ENCODE measurements around the gene LAMTOR5.

The LAMTOR5 gene

DNA sequence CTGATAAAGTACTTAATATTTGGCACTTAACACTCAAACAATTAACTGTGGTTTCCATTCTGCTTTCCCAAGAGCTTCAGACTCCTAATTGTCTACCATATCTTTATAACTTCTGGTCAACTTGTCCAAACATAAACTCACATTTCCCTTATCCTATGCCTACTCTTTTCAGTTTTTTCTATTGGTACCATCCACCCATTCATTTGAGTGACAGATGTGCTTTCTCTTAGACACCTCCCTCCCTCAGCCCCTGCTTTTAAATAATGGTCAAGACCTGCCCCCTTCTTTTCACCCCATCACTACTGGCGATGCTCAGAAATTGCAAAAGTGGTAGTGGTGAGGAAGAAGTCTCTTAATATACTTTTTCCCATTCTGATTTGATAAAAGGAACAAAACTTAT is 22.1 kb downstream of the LAMTOR5 start:
- DNase-seq: no peak

DNA sequence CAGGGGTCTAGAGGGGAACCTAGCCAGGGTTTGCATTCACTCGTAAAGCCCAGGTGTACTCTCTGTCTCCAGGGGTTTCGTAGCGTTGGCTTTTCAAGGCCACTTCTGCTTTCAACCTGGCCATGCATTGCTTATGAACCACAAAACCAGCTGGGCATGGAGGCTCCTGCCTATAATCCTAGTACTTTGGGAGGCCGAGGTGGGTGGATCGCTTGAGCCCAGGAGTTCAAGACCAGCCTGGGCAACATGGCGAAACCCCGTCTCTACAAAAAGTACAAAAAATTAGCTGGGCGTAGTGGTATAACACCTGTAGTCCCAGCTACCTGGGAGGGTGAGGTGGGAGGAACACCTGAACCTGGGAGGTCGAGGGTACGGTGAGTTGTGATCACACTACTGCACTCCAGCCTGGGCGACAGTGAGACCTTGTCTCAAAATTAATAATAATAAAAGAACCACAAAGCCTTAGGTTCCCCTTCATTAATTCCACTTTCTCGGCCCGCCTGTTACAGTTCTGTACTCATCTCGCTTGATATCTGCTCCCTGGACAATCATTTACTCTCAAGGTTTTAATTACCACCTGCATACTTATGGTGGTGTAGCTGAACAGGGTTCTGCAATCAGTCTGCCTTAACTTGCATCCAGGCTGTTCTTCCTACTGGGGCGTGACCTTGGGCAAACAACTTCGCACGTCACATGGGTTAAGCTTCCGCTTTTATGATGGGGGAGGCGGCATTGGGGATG is 22.7 kb downstream of the LAMTOR5 start:
- DNase-seq: no peak

DNA sequence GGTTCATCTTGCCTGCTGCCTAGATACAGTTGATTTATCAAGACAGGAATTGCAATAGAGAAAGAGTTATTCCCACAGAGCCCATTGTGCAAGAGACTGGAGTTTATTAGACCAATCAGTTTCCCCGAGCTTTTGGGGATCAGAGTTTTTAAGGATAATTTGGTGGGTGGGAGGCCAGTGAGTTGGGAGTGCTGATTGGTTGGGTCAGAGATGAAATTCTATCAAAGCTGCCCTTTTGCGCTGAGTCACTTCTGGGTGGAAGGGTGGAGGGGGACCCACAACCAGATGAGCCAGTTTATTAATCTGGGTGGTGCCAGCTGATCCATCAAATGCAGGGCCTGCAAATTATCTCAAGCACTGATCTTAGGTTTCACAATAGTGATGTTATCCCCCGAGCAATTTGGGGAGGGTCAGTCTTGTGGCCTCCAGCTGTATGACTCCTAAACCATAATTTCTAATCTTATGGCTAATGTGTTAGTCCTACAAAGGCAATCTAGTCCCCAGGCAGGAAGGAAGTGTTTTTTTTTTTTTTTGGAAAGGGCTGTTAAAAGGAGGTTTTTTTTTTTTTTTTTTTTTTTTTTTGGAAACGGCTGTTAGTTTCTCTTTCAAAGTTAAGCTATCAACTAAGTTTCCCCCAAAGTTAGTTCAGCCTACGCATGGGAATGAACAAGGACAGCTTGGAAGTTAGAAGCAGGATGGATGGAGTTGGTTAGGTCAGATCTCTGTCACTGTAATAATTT is 24.1 kb downstream of the LAMTOR5 start:
- no peak for DNase-seq

DNA sequence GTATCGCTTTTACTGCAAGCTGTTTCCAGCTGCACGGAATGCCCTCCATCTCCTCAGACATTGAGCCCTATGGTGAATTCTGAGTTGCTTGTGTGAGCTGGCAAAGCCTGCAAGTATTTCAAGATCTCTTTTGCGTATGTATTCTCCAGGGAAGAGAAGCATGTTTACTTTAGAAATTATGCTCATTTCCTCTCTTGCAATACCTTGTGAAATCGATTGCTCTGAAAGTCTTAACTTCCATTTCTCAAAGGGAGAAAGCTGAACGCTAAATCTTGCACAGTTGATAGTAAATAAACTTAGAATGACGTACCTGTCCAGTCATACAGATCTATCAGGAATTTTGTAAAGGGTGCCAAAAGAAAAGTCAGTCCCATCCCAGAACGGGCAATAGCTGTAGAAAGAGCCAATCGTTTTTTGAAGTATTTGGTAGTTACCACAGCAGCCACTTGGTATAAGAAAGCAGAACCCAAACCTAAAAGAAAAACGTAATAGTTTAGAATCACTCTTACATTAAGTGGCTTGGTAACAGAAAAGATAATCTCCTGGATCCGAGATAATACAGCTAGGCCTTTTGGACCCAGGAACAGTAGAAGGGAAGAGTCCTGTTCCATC is 26.7 kb downstream of the LAMTOR5 start:
- no peak for DNase-seq

DNA sequence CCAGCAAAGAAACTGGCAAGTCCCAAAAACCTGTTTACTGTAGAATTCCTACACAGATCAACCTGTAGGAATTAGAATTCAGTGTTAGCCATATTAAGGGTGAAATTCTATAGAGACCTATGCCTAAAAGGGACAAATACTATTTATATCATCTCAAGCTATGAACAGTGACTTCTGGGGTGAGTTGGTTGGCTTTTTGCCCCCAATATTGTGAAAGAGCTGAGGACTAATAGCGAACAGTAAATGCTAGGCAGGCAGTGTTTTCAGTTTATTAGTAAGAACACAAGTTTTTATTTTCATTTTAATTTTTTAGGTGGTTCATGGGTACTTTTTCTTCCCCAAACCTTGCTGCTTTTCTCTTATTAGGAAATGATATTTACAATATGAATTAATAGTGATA is 32.0 kb downstream of the LAMTOR5 start:
- no peak for DNase-seq

DNA sequence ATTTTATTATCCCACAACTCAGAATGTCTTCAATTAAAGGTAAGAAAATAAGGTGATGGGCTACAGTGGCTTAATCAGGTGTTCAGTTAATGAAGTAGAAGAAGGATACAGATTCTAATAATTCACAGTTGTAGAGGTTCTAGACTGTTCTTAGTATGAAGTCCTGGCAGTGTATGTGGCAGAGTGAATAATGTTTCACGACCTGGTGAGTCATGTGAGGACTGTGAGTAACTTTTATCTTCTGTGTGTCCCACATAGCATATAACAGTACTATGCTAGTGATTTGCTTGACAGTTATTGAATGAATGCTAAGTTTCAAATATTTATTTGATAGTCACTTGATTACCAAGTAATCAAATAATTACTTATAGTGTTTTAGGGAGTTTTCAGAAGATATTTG is 36.7 kb downstream of the LAMTOR5 start:
- no peak for DNase-seq

DNA sequence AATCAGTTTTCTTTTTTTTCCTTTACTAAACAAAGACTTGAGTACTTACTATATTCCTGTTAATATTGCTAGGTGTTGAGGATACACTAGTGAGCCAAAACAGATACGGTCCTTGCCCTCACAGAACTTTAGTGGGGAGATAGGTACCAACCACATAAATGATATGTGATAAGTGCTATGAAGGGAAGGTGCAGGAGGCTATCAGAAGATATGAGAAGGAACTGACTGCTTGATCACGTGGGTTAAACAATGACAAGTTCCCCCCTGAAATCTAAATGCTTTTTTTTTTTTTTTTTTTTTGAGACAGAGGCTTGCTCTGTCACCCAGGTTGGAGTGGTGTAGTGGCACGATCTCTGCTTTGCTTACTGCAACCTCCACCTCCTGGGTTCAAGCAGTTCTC is 43.3 kb downstream of the LAMTOR5 start:
- no peak for DNase-seq

DNA sequence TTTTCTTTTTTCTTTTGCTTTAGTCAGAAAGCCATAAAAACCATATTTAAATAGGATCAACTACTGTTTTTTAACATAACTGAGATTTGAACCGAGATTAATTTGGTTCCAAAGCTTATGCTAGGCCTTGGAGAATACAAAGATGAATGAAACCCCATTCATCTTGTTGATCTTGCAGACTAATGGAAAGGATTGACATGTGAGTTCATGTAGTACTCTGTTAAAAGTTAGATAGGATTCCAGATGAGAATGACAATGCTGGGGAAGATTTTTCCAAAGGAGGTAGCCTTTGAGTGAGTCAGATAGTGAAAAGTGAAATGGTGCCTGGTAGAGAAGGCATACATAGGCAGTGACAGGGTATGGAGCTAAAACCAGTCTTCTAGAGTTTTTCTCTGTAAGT is 45.6 kb downstream of the LAMTOR5 start:
- DNase-seq: no peak

DNA sequence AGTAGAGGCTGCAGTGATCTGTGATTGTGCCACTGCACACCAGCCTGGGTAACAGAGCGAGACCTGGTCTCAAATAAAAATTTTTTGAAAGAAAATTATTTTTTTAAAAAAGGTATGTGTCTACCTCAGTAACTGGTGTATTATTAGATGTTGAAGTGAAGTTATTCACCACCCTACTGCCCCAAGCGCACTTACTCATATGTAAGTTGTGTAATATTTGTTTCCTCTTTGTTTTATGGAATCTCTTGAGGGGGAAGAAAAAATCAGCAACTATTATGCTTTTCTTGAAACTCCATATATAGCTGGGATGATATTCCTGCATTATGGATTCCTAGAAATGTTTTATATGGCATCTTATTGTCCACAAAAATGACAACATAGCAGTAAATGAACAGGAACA is 47.1 kb downstream of the LAMTOR5 start:
- DNase-seq: no peak

DNA sequence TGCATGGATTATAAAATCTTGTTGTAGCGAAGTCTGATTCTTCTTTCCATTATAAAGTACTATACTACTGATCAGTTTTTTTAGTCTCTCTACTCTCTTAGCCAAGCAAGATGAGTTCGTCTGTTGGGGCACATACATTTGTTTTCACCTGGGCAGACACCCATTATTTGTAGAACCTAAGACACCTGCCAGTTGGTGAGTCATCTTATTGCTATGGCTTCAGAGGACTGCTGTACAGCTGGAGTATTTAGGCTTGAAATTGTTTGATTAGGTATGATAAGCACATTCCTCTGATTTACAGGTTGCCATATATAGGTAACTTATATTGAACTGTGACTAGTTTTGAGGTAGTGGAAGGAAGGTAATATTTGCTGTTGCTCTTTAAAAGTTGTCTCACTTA is 51.1 kb downstream of the LAMTOR5 start:
- no peak for DNase-seq

DNA sequence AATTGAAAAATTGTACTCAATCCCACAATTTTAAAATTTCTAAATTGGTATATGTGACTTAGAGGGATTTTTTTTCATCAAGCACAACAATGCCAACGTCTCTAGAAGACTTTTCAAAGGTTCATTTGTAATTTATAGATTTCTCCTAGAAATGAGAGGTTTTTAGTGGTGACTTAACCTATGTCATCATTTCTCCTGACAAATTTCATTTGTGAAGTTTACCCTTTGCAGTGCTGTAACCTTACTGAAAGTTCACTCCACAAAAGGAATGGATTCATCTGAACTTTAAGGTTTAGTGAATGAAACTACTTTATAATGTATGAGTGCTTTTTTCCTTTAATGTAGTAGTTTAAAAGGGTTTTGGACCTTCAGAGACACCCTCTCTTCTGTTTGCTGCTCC is 52.2 kb downstream of the LAMTOR5 start:
- DNase-seq: no peak
